Breast epithelium (tissue), 3 donors: ENCODE measurements around the gene PFDN5.

Experiments used
- POLR2A ChIP-seq: fragments of 450-650 bp; IDR thresholded peaks from one replicate; pipeline ENCODE4 v1.6.1; 2016; ENCODE audit warnings: antibody characterized with exemption, mild to moderate bottlenecking, moderate library complexity
- POLR2AphosphoS5 ChIP-seq, 3 donors: sonication (generic); formaldehyde crosslinking; IDR thresholded peaks; one replicate each; pipeline ENCODE4 v1.6.1; 2017; ENCODE audit warnings: antibody characterized with exemption in 3 of 3
- TF ChIP-seq, protein P1 (sequence below), 3 donors: fragments of 450-650 bp; IDR thresholded peaks; one replicate each; pipeline ENCODE4 v1.5.1; 2016 to 2017; ENCODE audit warnings: antibody characterized with exemption in 3 of 3, mild to moderate bottlenecking in 3 of 3, moderate library complexity in 3 of 3

DNA sequence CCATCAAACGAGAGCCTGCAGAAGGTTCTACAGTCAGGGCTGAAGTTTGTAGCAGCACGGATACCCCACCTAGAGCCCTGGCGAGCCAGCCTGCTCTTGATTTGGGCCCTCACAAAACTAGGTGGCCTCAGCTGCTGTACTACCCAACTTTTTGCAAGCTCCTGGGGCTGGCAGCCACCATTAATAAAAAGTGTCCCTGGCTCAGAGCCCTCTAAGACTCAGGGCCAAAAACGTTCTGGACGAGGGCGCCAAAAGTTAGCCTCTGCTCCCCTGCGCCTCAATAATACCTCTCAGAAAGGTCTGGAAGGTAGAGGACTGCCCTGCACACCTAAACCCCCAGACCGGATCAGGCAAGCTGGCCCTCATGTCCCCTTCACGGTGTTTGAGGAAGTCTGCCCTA lies 8.9 kb upstream of the PFDN5 start:
- TF ChIP-seq, protein P1, sequence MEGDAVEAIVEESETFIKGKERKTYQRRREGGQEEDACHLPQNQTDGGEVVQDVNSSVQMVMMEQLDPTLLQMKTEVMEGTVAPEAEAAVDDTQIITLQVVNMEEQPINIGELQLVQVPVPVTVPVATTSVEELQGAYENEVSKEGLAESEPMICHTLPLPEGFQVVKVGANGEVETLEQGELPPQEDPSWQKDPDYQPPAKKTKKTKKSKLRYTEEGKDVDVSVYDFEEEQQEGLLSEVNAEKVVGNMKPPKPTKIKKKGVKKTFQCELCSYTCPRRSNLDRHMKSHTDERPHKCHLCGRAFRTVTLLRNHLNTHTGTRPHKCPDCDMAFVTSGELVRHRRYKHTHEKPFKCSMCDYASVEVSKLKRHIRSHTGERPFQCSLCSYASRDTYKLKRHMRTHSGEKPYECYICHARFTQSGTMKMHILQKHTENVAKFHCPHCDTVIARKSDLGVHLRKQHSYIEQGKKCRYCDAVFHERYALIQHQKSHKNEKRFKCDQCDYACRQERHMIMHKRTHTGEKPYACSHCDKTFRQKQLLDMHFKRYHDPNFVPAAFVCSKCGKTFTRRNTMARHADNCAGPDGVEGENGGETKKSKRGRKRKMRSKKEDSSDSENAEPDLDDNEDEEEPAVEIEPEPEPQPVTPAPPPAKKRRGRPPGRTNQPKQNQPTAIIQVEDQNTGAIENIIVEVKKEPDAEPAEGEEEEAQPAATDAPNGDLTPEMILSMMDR (IDR thresholded peaks at IDR 0.05) = no peak
- TF ChIP-seq POLR2A (no peak), POLR2AphosphoS5 (IDR thresholded peaks at IDR 0.05) (no peak)
